Globus pallidus (tissue), 1 donor: ENCODE data around the gene EEF1G.
A peak's percentile ranks its signal among the peaks of the same experiment; 100 is the strongest.
"Not testable (repeated sequence)": the region's sequence is repeated elsewhere in the genome, so short reads cannot be mapped to it uniquely, and the experiment has no call there.

ENCODE experiments used
- DNase-seq: peaks from one replicate; pipeline ENCODE4 v3.0.0-alpha.2; 2015; ENCODE audit warnings: low spot score

The EEF1G gene

DNA sequence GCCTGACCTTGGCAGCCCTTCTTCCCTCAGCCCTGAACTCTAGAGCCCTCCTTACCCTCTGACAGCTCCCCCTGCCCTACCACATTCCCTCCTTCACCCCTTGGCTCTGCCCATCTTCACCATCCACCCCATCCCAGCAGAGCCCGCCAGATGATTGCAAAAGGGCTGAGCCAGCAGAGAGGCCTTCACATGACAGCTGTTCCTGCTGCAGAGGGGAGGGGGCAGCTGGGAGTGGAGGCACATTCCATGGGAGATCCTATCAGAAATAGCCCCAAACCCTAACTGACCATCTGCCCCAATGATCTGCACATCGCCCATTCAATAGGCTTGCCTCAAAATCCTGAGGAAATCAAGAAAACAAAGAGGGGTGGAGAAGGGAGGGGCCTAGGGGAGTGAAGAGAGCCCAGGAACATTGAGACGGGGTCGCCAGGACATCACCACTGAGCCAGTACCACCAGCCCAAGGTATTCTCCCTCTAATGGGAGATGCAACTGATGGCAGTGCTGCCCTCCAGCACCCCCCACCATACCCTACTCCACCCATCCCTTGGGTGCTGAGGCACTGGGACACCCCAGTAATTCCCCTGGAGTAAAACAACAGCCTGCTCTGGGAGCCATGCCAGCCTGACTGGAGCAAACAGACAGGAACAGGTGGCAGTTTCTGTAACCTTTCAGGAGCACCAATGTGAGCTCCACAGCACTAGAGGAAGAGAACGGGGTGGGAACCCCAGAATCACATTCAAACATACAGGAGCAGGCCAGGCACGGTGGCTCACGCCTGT is 19.1 kb downstream of the EEF1G start:
- DNase-seq: no peak

DNA sequence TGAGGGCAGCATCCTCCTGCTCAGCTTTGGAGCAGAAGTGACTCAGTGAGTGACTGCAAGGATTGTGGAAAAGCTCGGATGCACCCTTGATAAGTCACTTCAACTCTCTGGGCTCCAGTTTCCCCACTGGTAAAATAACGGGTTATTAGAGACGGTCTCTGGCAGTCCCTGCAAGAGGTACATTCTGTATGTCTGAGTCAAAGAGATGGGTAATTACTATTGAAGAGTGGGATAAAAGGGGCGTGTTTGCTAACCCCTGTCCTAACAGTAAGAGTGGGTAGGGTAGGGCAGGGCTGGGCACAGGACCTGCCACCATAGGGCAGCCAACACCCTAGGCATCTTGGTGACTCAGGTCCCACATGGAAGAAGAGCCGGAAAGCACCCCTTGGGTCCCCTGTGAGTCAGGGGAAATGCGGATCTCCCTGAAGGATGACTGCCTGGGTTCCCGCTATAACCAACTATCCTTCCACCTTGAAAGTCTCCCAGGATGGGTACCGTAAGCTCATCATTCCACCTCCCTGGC is 19.8 kb downstream of the EEF1G start:
- DNase-seq: no peak

DNA sequence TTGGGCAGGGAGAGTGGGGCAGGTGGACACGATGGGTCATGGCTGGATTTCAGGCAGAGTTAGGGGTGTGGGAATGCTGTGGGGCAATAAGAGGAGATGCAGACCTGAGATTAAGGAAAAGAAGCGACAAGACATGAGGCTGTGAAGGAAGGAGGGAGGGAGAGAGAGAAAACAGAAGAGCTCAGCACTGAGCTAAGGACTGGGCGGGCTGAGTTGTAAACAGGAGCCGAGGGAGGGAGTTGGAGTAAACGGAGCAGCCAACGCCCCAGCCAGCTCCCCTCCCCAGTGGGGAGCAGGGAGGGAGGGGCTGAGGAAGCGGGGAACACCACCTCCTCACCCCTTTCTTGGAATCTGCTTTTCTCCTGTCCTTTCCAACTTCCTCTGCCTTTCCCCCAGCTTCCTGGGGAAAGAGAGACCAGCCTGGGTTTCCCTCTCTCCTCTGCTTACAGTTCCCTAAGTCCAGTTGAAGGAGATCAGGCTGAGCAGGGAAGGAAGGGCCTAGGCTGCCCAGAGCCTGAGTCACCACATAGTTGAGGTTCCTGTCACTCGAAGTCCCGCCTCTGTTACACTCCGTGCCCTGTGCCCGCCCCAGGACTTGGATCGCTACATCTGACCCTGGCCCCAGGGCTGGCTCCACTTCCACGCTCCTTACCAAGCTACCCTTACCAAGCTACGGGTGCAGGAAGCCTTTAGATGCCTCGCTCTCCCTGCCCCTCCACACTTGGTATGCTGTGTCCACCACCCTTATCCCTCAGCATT is 20.4 kb downstream of the EEF1G start:
- no peak for DNase-seq

DNA sequence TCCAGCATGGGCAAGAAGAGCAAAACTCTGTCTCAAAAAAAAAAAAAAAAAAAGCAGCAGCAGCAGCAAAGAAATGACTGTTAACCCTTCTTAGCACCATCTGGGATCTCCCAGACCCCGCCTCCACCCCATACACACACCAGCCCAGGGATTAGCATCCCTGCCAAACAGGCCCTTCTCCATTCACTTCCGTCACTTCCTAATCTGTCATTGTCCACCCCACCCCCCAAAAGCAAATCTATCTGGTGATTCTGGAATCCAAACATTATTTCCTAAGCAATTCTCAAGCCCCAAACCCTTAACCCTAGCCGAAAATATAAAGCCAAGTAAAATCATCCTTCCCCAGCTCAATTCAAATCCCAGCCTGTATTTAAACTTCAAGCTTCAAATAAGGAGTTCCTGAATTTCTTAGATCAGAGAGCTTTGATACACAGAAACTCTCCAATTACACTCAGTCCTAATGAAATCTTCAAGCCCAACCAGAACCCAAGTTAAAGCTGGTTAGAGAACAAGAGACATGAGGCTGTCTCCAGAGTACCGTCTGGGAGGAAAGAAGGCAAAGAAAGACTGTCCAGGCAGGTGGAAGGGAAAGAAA is 21.1 kb downstream of the EEF1G start:
- DNase-seq: no peak

DNA sequence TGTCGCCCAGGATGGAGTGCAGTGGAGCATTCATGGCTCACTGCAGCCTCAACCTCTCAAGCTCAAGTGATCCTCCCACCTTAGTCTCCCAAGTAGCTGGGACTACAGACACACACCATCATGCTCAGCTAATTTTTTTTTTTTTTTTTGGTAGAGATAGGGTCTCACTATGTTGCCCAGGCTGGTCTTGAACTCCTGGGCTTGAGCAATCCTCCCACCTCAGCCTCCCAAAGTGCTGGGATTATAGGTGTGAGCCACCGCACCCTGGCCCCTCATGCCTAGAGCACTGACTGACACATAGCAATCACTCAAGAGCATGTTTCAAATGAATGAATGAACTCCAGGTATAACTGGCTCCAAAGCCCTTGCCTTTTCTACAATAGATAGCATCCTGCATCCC is 23.2 kb downstream of the EEF1G start:
- DNase-seq: not testable (repeated sequence)

DNA sequence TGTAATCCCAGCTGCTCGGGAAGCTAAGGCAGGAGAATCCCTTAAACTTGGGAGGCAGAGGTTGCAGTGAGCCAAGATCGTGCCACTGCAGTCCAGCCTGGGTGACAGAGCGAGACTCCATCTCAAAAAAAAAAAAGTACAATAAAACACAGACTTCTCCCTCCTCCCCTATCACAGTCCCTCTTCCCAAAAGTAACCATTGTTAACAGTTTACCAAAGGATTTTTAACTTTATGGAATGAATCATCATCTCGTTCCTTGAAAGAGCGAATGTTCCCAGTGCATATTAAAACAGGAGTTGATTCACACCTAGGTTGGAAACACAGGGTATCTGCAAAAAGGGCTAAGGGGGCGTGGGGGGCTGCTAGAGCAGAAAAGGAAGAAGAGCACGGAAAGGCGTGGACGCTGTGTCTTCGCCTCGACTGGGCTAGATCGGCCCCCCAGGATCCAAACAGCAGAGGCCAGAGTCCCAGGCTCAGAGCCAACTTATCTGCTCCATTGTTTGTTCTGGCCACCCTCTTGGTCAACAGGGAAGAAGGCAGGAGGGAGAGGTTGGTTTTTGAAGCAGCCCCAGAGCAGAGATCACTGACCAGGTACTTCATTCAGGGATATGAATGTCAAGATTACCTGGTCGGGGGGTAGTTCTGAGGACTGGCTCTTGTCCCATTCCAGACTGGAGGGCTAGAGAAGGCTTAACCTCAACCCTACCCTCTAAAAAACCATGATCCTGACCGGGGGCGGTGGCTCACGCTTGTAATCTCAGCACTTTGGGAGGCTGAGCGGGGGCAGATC is 25.0 kb downstream of the EEF1G start:
- DNase-seq: no peak

DNA sequence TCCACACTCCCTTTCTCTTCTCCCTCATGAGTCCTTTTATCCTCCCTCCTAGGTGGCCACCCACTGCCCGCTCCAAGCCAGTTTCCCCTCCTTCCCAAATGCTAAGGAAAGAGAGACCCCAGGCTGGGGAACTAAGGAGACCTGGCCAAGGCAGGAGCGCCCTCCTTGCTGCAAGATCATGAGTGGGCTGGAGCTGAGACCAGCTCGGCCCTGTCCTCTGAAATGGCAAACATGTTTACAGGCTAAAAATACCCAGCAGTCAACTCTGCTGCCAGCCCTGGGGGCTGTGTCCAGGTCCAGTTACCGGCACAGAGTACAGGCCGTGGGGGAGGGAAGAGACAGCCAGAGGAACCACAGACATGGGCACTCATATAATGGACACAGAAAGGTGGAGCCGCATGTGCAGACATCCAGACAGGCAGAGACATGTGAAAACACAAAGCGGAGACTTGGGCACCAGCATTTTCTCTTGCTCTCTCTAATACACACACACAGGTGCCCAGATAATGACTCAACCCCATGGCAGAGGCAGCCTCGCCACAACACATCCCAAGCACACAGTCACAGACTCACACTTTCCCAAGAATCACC is 25.9 kb downstream of the EEF1G start:
- no peak for DNase-seq

DNA sequence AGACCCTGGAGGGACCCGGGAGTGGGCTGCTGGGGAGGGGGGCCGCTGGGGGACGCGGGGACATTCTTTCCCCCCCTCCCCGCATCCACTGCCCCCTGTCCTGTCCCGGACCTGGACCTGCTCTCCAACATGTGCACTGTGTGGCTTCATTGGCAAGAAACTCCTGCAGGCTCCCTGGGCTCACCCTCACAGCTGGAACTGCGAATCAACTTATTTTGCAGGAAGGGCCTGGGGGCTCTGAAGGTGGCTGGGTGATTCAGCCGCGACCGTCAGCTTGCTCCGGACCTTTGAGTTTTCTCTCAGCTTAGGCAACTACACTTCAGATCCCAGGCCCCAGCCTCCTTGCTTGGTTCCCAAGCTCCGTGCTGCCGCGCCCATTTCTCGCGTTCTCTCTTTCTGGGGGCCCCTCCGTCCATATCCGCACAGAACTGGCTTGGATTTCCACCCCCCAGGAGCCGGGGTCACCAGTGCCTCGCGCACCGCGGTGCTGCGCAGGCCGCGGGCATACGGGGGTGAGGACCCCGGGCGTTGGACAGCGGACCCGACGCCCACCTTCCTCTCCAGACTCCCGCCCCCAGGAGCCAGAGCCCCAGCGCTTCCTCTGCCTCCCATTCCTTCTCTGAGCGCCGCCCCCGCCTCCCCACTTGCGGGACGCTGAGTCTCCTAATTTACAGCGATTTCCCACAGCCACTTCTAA is 26.6 kb downstream of the EEF1G start:
- no peak for DNase-seq

DNA sequence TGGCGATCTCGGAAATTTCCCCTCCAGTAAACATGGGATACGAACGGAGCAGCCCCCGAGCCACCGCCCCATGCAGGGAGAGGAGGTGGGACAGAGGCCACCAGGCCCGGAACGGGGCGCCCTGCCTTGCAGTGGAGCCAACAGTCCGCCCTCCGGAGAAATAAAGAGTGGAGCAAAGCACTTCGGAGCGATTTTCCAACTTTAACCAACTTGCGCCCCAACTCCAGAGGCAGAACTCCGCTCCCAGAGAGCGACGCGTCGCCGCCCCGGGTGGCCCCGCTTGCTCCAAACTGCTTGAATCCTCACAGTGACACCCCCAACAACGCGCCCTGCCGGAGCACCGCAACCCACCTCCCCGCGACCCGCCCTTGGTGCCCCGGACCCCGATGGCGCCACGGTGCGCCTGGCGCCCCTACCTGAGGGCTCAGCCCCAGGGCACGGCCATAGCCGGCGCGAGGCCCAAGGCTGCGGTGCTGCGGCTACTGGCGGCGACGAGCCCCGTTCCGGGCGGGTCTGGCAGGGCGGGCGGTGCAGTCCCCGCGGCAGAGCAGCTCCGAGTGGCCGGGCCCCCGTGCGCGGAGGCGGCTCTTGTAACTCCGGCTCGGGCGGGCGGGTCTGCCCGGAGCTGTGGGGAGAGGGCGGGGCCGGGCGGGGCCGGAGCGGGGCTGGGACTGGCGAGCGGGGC is 27.3 kb downstream of the EEF1G start, which contains the start of gene AHNAK:
TSS of gene AHNAK (minus strand) at position 563 of the 685 bp plus-strand sequence. CDS start 10,708 bp downstream, outside the sequence.
- DNase-seq: no peak

DNA sequence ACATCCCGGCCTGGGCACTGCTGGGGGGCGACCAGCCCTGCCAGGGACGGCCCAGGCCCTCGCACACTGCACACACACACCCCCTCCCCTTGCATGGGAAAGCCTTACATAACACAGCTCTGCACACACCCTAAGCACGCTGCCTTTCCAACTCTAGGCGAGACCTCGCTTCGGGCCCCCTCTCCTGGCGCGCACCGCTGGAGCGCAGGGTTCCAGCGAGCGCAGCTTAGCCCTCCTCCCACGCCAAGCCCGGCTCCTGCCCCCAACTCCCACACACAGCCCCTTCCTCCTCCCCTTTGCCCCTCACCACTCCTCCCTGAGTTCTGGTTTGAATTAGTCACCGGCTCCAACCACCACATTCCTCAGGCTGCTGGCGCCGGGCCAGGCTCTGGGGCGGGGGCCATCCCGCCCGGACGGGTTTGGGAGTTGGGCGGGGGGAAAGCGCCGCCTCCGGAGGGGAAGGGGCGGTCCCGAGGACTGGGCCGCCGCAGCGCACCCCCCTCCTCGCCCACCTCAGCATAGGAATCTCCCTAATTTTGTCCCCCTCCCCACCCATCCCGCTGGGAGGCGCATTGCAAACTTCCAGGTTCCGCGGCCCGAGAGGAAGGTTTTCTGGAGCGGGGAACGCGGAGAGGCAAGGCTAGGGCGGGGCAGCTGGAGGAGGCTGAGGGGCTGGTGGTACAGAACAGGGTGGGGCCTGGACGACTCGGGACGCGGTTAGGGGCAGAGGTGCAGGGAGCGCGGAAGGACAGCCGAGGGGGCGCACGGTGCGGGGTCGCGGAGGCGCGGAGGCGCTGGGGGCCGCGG is 28.1 kb downstream of the EEF1G start:
- no peak for DNase-seq

DNA sequence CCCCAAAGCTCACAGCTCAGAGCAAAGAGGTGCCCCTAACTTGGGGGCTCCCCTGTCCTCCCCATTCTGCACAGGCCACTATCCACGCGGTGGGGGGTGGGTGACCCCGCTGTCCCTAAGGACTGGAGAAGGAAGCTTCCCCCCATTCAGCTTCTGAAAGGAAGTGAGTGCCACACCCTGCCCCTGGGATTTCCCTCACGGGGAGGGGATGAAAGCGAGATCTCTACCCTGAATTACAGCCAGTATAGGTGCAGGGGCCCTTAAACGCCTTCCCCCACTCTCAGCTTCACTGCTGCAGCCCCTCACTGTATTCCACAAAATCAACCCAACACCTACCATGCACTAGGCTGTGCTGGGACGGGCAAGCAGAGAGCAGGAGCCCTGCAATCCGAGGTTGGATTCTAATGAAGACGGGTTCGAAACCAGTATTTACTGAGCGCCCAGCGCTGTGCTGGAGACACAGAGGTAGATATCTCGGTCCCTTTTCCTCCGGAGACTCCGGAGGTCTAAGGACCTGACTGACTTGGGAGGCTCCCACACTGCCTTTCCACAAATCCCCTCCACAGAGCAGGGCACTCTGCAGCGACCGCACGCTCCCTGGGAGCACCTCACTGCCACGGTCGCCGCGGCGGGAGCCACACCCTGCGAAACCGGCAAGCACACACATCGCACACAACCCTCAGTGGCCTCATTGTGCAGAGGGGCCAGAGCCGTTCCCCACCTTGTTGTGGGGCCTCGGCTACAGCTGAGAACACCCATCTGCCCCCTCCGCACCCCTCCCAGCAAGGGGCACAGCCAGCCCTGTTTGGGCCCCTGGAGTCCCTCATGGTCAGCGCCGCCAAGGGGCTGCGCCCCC is 28.9 kb downstream of the EEF1G start:
- no peak for DNase-seq

DNA sequence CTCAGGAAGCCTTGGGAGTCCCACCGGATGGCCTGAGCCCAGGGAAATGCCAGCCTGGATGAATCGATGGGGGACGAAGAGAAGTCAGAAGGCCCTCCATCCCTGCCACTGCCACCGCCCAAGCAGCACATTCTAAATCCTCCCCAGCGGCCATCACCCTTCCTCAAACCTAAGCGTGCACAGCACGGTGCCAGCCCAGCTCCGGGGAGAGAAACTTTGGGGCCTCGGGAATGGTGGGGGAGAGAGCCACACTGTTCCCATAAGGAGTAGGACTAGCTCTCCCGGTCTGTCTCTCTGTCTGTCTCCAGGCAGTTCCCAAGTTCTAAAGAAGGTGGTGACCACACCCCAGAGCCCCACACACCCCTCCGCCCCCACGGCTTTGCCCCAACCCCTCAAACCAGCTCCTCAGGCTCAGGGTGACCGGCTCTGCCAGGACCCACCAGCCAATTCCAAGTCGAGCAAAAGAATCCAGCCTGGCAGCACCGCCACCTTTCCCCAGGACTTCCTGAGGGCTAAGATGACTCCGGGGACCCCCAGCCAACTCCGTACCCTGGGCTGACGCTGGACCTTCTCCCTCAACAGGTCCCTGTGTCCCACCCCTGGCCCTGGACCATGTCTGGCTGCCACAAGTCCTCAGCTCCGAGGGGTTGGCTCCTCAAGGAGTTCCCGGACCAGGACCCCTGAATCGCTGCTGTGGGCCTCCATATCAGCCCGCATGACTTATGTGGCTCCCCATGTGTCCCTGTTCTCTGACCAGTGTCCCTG is 29.8 kb downstream of the EEF1G start:
- DNase-seq: no peak

DNA sequence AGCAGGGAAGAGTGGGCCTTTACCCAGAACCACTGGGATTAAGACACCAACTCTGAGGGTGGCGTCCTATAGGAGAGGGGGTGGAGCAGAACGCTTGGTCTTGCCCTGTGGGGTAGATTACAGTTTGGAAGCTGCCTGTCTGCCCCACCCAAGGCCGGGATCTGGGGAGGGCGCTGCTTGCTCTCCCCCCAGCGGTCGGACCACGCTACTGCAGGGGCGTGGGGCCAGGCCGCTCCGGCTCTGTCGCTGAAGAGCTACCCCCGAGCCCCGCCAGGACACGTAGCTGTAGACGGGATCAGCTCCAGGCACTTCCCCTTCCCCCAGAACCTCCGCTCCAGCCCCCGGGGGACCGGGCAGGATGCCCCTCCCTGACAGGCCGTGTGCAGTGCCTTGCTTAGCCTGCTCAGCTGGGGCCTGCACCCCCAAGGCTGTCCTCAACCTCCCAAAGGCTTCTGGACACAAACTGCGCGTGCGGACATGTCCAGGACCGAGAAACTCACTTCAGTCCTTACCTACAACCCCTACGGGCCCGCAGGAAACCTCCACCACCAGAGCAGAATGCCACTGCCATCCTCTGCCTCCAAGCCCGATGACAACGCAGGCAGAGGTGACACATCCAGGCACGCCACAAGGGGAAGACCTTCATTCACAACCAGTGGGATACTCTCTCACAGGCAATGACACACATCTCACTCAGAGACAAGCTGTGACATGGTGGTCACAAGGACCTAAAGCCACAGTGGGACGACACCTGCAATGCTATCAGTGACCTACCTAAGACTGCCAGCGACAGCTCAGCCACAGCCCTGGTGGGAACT is 30.7 kb downstream of the EEF1G start:
- peak; percentile 55 for DNase-seq

DNA sequence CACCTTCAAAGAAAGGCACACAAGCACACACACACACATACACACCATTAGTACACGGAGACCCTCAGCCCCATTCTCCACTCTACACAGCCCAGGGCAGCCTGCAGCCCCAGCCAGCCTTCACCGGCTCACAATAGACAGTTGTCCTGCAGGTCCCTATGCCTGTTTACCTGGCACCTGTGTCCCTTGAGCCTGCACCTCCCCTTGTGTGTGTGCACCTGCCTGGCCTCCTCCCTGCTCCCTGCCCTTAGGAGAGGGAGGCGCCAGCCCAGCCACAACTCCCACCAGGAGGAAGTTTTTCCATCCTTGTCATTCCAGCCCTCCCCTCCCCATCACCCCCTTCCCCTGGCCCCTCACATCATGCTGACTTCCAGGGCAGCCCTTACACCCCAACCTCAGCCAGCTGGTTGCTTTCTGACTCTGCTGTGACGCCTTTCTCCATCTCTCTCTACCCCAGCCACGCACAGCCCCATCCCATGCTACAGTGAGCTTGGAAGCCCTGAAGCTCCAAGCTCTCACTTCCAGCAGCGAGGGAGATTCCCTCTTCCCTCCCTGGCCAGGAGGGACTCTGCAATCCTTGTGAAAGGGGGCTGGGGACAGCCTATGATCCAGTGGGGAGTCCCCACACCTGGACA is 31.5 kb downstream of the EEF1G start:
- no peak for DNase-seq

DNA sequence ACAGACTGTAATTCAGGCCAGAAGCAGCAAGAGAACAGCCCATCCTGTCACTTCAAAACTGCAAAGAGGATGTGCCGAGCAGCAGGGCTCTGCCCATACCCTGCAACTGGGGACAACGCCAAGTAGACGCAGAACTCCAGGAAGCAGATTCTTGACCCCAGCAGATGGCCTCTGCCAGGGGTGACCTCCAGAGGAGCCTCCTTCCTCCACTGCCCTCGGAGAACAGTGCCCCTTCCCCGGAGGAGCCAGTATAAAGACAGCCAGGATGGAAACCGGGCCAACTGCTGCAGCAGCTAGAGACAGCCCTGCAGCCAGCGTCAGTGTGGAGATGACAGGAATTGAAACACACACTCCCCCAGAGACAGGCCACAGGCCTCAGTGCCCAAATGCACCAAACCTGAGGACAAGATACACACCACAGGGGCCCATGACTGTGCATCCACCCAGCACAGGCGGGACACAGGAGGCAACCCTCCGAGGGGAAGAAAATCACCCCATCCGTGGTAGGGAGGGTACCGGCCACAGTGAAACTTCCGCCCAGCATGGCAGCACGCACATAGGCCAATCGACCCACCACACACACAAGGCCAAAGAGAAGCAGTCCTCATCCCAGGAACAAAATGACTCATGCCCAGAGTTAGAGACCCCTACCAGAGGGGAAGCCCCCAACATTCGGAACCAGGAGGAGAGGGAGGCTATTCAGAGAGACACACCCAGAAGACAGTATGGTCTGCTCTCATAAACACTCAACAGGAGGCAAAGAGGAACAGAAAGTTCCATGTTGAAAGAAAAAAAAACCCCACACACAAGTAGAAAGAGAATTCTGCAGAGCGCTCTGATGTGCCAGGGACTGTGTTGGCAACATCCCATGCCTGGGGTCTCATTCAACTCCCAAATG is 32.6 kb downstream of the EEF1G start:
- DNase-seq: no peak
